ENCODE data around the gene CGB1.
A peak's percentile ranks its signal among the peaks of the same experiment; 100 is the strongest.
"Not testable (repeated sequence)": the region's sequence is repeated elsewhere in the genome, so short reads cannot be mapped to it uniquely, and the experiment has no call there.

The CGB1 gene

DNA sequence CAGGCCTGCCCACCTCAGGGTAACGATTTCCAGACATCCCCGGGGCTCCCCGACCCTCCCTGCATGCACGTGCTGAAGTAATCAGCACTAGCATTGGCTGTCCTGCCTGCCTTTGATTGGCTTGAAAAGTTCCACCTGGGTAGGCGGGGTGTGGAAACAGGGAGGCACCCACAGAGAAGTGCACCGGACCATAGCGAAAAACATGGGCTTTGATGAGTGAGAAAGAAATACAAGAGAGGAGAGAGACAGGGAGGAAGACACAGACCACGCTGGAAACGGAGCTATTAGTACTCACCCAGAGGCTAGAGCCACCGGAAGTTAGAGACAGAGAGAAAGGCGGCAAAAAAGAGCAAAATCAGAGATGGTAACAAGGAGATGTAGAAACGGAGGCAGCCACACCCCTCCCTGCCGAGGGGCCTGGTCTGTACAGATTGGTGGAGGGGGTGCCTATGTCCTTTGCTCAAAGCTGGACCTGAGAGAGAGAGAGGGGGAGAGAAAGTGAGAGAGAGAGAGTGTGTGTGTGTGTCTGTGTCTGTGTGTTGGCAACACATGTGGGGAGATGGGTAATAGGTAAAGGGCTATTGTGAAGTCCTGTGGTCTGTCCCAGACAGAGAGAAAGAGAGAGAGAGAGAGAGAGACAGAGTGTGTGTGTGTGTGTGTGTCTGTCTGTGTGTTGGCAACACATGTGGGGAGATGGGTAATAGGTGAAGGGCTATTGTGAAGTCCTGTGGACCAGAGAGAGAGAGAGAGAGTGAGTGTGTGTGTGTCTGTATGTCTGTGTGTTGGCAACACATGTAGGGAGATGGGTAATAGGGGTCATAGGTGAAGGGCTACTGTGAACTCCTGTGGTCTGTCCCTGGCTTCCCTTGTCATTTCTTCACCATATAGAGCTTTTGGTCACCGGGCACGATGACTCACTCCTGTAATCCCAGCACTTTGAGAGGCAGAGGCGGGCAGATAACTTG lies 15.5 kb downstream of the CGB1 start:
- DNase-seq (ENCODE audit: low read depth) = no peak

- DNase-seq (ENCODE audit: low read depth) = no peak
Measured at GRCh38 chr19:49020342-49020741, 16.4 kb downstream of the CGB1 start.

GRCh38 chr19:49019242-49019932 lies 17.3 kb downstream of the CGB1 start:
- DNase-seq (ENCODE audit: low read depth) = peak; percentile 52

DNA sequence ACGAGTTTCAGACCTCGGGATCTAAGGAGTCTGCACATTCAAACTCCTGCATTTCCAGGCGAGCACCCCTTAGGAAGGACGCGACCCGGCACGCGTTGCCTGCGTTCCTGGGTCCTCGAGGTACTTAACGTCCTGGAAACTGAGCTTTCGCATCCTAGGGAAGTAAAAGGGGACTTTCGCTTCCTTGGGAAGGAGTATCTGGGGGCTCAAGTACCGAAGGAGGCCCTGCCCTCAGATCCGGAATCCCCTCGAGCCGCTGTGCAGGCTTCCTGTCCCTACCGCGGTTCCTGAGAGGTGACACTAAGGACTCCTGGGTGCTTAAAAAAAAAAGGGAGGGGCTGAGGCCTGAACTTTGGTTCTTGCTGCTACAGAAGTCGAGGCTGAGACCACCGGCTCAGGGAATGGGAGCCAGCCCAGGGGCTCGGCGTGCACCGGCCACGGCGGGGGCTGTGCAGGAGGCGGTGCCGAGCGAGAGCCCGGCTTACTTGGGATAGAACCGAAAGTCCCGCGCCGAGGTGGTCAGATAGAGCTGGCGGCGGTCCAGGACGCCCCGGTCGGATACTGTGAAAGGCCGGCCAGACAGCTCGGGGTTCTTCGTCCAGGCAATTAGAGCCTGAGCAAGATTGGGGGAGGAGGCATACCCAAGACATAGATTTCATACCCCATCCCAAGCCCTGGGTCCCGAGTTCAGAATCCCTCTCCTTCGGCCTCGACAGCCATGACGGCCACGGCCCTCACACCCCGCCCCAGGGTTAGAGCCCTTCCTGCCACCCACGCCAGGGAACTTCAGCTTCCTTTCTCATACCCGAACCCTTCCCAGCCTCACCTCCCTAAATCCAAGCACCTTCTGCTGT lies 18.1 kb downstream of the CGB1 start:
- not testable (repeated sequence) for DNase-seq (ENCODE audit: low read depth)

DNA sequence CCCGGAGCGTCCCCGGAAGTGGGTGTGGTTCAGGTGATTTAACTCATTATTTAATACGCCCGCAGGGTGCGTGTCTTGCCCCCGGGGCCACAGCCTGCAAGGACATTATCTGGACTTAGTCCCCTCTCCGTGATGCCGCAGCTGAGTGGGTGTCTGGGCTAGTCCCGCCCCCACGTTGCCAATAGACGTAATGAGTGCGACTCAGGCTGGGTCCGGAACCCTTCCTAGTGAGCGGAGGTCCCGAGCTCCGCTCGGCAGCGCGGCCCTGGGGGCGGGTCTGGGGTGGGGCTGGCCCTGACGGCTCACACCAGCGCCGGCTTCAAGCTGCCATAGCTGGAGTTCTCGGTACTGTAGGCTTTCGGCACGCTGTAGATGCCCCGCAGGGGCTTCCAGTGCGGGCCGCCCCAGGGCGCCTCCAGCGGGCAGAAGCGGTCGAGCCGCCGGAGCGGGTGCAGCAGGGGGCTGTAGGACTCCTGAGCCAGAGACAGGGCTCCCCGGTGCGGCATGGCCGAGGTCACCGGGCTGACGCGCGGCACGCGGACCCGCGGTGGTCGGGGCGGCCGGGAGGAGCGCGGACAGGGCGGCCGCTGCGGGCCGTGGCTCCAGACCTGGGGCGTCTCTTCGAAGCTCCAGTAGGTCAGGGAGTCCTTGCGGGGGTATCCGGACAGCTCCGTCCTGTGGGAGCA lies 18.9 kb downstream of the CGB1 start:
- peak; percentile 38 for DNase-seq (ENCODE audit: low read depth)

DNA sequence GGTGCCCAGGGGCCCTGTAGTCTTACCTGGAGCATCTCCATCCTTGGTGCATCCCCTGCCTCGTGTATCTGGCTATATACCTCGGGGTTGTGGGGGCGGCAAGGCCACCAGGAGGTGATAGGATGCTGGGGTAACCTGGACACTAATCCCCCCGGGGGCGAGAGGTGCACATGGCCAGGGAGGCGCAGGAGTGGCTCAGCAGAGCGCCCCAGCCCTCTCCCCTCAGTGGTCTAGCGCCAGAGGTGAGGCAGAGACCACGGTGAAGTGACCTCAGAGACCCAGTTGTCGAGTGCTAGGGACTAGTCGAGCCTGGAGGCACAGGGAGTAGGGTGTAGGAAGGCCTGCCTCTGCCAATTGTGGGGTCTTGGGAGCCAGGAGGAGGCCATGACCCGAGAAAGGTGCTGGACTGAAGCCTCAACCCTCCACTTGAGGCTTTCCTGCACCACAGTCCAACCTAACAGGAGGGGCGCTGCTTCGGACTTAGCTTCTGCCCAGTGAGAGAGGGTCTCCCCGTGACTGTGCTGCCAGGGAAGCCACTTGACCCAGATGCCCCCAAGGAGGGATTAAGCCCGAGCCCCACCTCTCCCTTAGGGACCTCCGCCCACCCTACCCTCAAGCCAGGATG lies 19.5 kb downstream of the CGB1 start, which contains the start of gene LHB:
Gene LHB (minus strand): TSS at position 51 of the 625 bp plus-strand sequence. CDS start 10 bp downstream, at position 41.
- DNase-seq (ENCODE audit: low read depth) = no peak

DNA sequence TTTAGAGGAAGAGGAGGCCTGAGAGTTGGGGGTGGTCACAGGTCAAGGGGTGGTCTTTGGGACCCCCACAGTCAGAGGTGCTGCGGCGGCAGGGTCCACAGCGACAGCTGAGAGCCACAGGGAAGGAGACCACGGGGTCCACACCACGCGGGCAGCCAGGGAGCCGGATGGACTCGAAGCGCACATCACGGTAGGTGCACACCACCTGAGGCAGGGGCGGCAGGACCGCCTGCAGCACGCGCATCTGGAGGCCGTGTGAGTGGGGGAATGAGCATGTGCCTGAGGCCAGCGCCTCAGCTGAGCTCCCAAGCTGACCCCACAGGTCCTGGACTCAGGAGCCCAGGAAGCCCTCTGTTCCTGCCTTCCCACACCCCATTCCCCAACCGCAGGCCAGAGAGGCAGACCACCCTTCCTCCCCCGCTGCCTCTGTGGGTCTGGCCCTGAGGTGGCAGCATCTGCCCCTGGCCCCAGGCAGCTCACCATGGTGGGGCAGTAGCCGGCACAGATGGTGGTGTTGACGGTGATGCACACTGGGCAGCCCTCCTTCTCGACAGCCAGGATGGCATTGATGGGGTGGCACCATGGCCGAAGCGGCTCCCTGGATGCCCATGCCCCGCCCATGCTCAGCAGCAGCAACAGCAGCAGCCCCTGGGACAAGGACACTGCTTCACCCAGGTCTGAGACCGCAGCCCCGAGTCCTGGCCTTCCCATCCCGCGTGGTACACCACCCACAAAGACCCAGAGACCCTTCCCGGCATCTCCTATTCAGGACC lies 20.4 kb downstream of the CGB1 start:
- no peak for DNase-seq (ENCODE audit: low read depth)

GRCh38 chr19:49014870-49015255 lies 21.8 kb downstream of the CGB1 start:
- no peak for DNase-seq (ENCODE audit: low read depth)

GRCh38 chr19:49014123-49014869 lies 22.4 kb downstream of the CGB1 start:
- DNase-seq (ENCODE audit: low read depth) = no peak

DNA sequence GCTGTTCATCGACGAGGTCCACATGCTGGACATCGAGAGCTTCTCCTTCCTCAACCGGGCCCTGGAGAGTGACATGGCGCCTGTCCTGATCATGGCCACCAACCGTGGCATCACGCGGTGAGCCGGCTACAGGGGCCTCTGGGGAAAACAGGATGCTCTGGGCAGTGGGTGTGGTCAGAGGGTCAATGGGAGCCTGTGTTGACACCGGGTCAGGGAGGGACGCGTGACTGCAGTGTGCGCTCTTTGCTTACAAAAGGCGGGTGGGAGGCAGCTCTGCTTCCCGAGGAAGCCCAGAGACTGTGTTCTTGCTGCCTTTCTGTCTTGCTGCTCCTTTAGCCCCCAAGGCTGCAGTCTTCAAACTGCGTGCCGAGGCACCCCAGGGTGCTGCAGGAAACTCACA lies 25.5 kb downstream of the CGB1 start:
- no peak for DNase-seq (ENCODE audit: low read depth)

GRCh38 chr19:49010453-49010852 lies 26.2 kb downstream of the CGB1 start:
- DNase-seq (ENCODE audit: low read depth) = no peak

GRCh38 chr19:49009828-49010227 lies 26.9 kb downstream of the CGB1 start:
- DNase-seq (ENCODE audit: low read depth) = no peak

DNA sequence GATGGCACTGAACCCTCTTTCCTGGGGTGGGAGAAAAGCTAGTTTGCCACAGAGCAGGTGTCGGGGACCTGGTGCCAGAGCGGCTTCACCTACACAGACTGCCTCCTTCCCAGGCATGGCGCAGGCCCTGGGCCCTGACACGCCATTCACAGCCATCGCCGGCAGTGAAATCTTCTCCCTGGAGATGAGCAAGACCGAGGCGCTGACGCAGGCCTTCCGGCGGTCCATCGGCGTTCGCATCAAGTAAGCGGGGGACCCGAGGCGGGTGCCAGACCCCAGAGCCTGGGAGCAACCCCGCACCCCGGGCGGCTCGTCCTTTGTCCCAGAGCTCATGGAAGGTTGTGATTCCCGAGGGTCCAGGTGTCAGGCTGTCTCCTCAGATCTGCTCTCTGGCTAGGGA lies 29.8 kb downstream of the CGB1 start:
- DNase-seq (ENCODE audit: low read depth) = no peak

GRCh38 chr19:49004964-49005614 lies 31.6 kb downstream of the CGB1 start:
- no peak for DNase-seq (ENCODE audit: low read depth)

- no peak for DNase-seq (ENCODE audit: low read depth)
Measured at GRCh38 chr19:49004133-49004532, 32.6 kb downstream of the CGB1 start.

- peak; percentile 39 for DNase-seq (ENCODE audit: low read depth)
Measured at GRCh38 chr19:48999481-49000325, 37.0 kb downstream of the CGB1 start.

GRCh38 chr19:48997972-48998371 lies 38.7 kb downstream of the CGB1 start:
- DNase-seq (ENCODE audit: low read depth) = no peak

DNA sequence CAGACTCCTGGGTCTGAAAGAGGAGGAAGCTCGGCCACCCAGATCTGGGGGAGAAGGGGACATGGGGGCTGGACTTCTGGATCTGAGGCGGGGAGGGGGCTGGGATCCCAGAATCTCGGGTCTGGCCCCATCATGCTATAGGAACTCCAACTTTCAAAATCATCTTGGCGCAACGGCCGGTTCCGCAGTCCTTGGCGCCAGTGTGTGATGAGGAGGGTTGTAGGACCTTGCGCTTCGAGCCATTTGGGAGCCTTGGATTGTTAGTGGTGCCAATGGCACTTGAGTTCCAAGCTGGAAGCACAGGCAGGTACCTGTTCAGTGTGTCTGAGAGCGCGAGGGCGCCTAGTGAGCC lies 42.7 kb downstream of the CGB1 start:
- DNase-seq (ENCODE audit: low read depth) = no peak

All from stimulated activated CD4-positive, alpha-beta T cell treated with anti-CD3 and anti-CD28 coated beads, Interleukin-2, amount 100 ng/mL, for 4 hours (primary cell).